ENCODE data around the gene FN3K. TPM values are rescaled to one million over a fixed set of nuclear protein-coding genes. Genes with fewer than 3 reads are reported as not detected.

FN3K gene
- total and polyA plus RNA-seq, 2 experiments from 2014 or later: 0.11 to 1.0 TPM

- Histone ChIP-seq H3F3A (ENCODE audit: insufficient read depth) (no peaks in the 10 kb centered on the region), H3K36me3 (ENCODE audit: low read depth) (peaks cover 4% of the 10 kb centered on the region; the same call in 1 of the 2 replicates), H3K9me2 (ENCODE audit: insufficient read depth) (no peaks in the 10 kb centered on the region), H3K4me2 (ENCODE audit: unreplicated experiment) (no peak overlapping the region), H3K9ac (no peak overlapping the region), H3K27me3 (replicated peaks; ENCODE audit: insufficient read depth) (no peaks in the 10 kb centered on the region), H3K4me1 (ENCODE audit: insufficient read depth) (no peaks in the 10 kb centered on the region), H3K79me2 (ENCODE audit: insufficient read depth) (no peaks in the 10 kb centered on the region), H3K27ac (no peak overlapping the region), H4K20me1 (ENCODE audit: insufficient read depth) (no peaks in the 10 kb centered on the region), H3K4me3 (no peak overlapping the region), H3K9me3 (ENCODE audit: low read depth) (no peaks in the 10 kb centered on the region), H2AFZ (no peak overlapping the region)
- 55% methylated on average over 12 of the region's 12 CpGs for WGBS, 2 experiments (ENCODE audit: low coverage in 1 of 2, low lambda C conversion rate in 2 of 2, missing lambda C conversion rate in 2 of 2)
- TF ChIP-seq EZH2phosphoT487 (IDR thresholded peaks at IDR 0.05; ENCODE audit: insufficient read depth, low read depth) (no peak), EZH2 (IDR thresholded peaks at IDR 0.05; ENCODE audit: insufficient read depth, poor library complexity, severe bottlenecking) (no peak)
- no peak for DNase-seq
- in situ Hi-C loops (cut with MboI): no loop called here
Observed at GRCh38 chr17:82780195-82780594, 44.8 kb downstream of the FN3K start.

- H3K9me3 ChIP-seq (ENCODE audit: low read depth): no peaks in the 10 kb centered on the region
- no peak for DNase-seq
- no peak overlapping the region for H3K4me2 ChIP-seq (ENCODE audit: unreplicated experiment)
- H3K79me2 ChIP-seq (ENCODE audit: insufficient read depth): no peaks in the 10 kb centered on the region
- no peak overlapping the region for H2AFZ ChIP-seq
- 66 to 72% methylated on average over 21 to 27 of the region's 27 CpGs for WGBS, 2 experiments (ENCODE audit: low coverage in 1 of 2, low lambda C conversion rate in 2 of 2, missing lambda C conversion rate in 2 of 2)
- H3K27me3 ChIP-seq (replicated peaks; ENCODE audit: insufficient read depth): no peaks in the 10 kb centered on the region
- in situ Hi-C loops (cut with MboI): no loop called here
- peaks cover 3% of the 10 kb centered on the region; the same call in 1 of the 2 replicates for H3K36me3 ChIP-seq (ENCODE audit: low read depth)
- no peak overlapping the region for H3K9ac ChIP-seq
- no peaks in the 10 kb centered on the region for H3F3A ChIP-seq (ENCODE audit: insufficient read depth)
- H3K4me1 ChIP-seq (ENCODE audit: insufficient read depth): 0 out of 2 replicates have a peak, but pooled peaks cover under 1% of the 10 kb centered on the region
- H3K9me2 ChIP-seq (ENCODE audit: insufficient read depth): no peaks in the 10 kb centered on the region
- no peak overlapping the region for H3K27ac ChIP-seq
- H3K4me3 ChIP-seq: no peak overlapping the region
- TF ChIP-seq EZH2 (IDR thresholded peaks at IDR 0.05; ENCODE audit: insufficient read depth, poor library complexity, severe bottlenecking) (no peak), EZH2phosphoT487 (IDR thresholded peaks at IDR 0.05; ENCODE audit: insufficient read depth, low read depth) (no peak)
- H4K20me1 ChIP-seq (ENCODE audit: insufficient read depth): no peaks in the 10 kb centered on the region
Observed at GRCh38 chr17:82780971-82781893, 45.8 kb downstream of the FN3K start.

DNA sequence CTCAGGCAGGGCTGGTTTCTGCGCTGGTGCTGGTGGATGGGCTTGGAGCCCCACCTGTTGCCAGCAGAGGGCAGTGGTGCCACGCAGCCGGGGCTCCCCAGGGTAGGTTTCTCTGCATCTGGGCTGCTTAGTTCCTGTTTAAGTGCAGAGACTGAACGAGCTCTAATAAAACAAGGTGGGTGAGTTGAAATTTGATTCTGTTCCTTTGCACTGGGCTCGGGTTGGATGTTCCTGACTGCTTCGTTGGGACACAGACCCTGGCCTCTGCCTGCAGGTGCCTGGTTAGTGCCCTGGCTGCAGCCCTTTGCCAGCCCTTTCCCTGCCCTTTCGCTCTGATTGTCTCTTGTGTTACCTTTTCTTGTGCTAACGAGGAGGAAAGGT lies 46.5 kb downstream of the FN3K start:
- H3K4me1 ChIP-seq (ENCODE audit: insufficient read depth): 0 out of 2 replicates have a peak, but pooled peaks cover 4% of the 10 kb centered on the region
- no peaks in the 10 kb centered on the region for H3K9me3 ChIP-seq (ENCODE audit: low read depth)
- TF ChIP-seq EZH2phosphoT487 (IDR thresholded peaks at IDR 0.05; ENCODE audit: insufficient read depth, low read depth) (no peak), EZH2 (IDR thresholded peaks at IDR 0.05; ENCODE audit: insufficient read depth, poor library complexity, severe bottlenecking) (no peak)
- H3F3A ChIP-seq (ENCODE audit: insufficient read depth): no peaks in the 10 kb centered on the region
- no peaks in the 10 kb centered on the region for H3K9me2 ChIP-seq (ENCODE audit: insufficient read depth)
- no peak overlapping the region for H3K27ac ChIP-seq
- no peaks in the 10 kb centered on the region for H3K79me2 ChIP-seq (ENCODE audit: insufficient read depth)
- 21 to 23% methylated on average over 7 to 8 of the region's 8 CpGs for WGBS, 2 experiments (ENCODE audit: low coverage in 1 of 2, low lambda C conversion rate in 2 of 2, missing lambda C conversion rate in 2 of 2)
- H3K9ac ChIP-seq: no peak overlapping the region
- H2AFZ ChIP-seq: no peak overlapping the region
- no peaks in the 10 kb centered on the region for H3K36me3 ChIP-seq (ENCODE audit: low read depth)
- DNase-seq: peak; percentile 87
- no peaks in the 10 kb centered on the region for H3K27me3 ChIP-seq (replicated peaks; ENCODE audit: insufficient read depth)
- no peaks in the 10 kb centered on the region for H4K20me1 ChIP-seq (ENCODE audit: insufficient read depth)
- H3K4me2 ChIP-seq (ENCODE audit: unreplicated experiment): no peak overlapping the region
- in situ Hi-C loops (cut with MboI): no loop called here
- no peak overlapping the region for H3K4me3 ChIP-seq

- DNase-seq: no peak
- peaks cover 9% of the 10 kb centered on the region; the same call in 1 of the 2 replicates for H3K4me1 ChIP-seq (ENCODE audit: insufficient read depth)
- in situ Hi-C loops (cut with MboI): no loop called here
Observed at GRCh38 chr17:82782657-82783207, 47.3 kb downstream of the FN3K start.

More at GRCh38 chr17:82782657-82783207, 47.3 kb downstream of the FN3K start:
- no peak overlapping the region for H3K4me3 ChIP-seq
- H3K9ac ChIP-seq: no peak overlapping the region
- no peak overlapping the region for H3K4me2 ChIP-seq (ENCODE audit: unreplicated experiment)
- peaks cover 5% of the 10 kb centered on the region for H3F3A ChIP-seq (ENCODE audit: insufficient read depth)
- TF ChIP-seq EZH2 (IDR thresholded peaks at IDR 0.05; ENCODE audit: insufficient read depth, poor library complexity, severe bottlenecking) (no peak), EZH2phosphoT487 (IDR thresholded peaks at IDR 0.05; ENCODE audit: insufficient read depth, low read depth) (no peak)
- WGBS, 2 experiments (ENCODE audit: low coverage in 1 of 2, low lambda C conversion rate in 2 of 2, missing lambda C conversion rate in 2 of 2): 95 to 98% methylated on average over 39 to 42 of the region's 42 CpGs
- H3K27ac ChIP-seq: no peak overlapping the region
- H3K36me3 ChIP-seq (ENCODE audit: low read depth): no peaks in the 10 kb centered on the region
- no peaks in the 10 kb centered on the region for H3K9me2 ChIP-seq (ENCODE audit: insufficient read depth)
- no peaks in the 10 kb centered on the region for H3K9me3 ChIP-seq (ENCODE audit: low read depth)
- no peaks in the 10 kb centered on the region for H4K20me1 ChIP-seq (ENCODE audit: insufficient read depth)
- no peaks in the 10 kb centered on the region for H3K27me3 ChIP-seq (replicated peaks; ENCODE audit: insufficient read depth)
- no peak overlapping the region for H2AFZ ChIP-seq
- H3K79me2 ChIP-seq (ENCODE audit: insufficient read depth): no peaks in the 10 kb centered on the region

All from GM23248 (cell line).